Spleen (tissue), 11 donors: ENCODE results near the gene FAM171A1. TPM values are rescaled to one million over a fixed set of nuclear protein-coding genes. Genes with fewer than 3 reads are reported as not detected.

Source experiments
- DNase-seq: peaks from one replicate; pipeline ENCODE4 v3.0.0-alpha.2; 2020
- H3K27ac ChIP-seq, 8 donors: fragments of 200-600 bp; sonication (generic) in 7 of 8; 1 replicate in 4 of 8; 2 replicates in 4 of 8; pipeline versions ENCODE4 v1.5.0 to v1.8.0; 2016 to 2021; ENCODE audit warnings: inconsistent platforms in 4 of 8, mild to moderate bottlenecking in 4 of 8, moderate library complexity in 1 of 8
- H3K27me3 ChIP-seq, 7 donors: fragments of 200-600 bp; sonication (generic) in 6 of 7; replicated peaks in 1 of 7; 1 replicate in 4 of 7; 2 replicates in 3 of 7; pipeline versions ENCODE4 v1.5.0 to v1.8.0; 2016 to 2021; ENCODE audit warnings: inconsistent platforms in 3 of 7, mild to moderate bottlenecking in 1 of 7
- H3K36me3 ChIP-seq, 6 donors: fragments of 200-600 bp; sonication (generic) in 5 of 6; 1 replicate in 4 of 6; 2 replicates in 2 of 6; pipeline versions ENCODE4 v1.5.0 to v1.8.0; 2016 to 2021; ENCODE audit warnings: inconsistent platforms in 2 of 6
- H3K4me1 ChIP-seq, 6 donors: fragments of 200-600 bp; sonication (generic) in 5 of 6; 1 replicate in 3 of 6; 2 replicates in 3 of 6; pipeline versions ENCODE4 v1.5.0 to v1.8.0; 2016 to 2021; ENCODE audit warnings: inconsistent platforms in 3 of 6
- H3K4me3 ChIP-seq, 8 donors: fragments of 200-600 bp; sonication (generic) in 7 of 8; 1 replicate in 4 of 8; 2 replicates in 4 of 8; pipeline versions ENCODE4 v1.5.0 to v1.8.0; 2016 to 2021; ENCODE audit warnings: inconsistent platforms in 4 of 8, mild to moderate bottlenecking in 4 of 8, moderate library complexity in 2 of 8
- H3K9me3 ChIP-seq, 8 donors: fragments of 200-600 bp; sonication (generic) in 7 of 8; 1 replicate in 4 of 8; 2 replicates in 4 of 8; pipeline versions ENCODE4 v1.5.0 to v1.8.0; 2016 to 2021; ENCODE audit warnings: inconsistent platforms in 4 of 8
- CTCF ChIP-seq, 11 experiments: fragments of 200-600 bp in 7 of 11; fragments of 450-650 bp in 4 of 11; sonication (generic) in 4 of 11; IDR thresholded peaks in 8 of 11; conservative IDR thresholded peaks in 3 of 11; 1 replicate in 7 of 11; 2 replicates in 4 of 11; pipeline versions ENCODE4 v1.4.0 to v1.8.0; 2016 to 2021; ENCODE audit warnings: antibody characterized with exemption in 11 of 11, inconsistent platforms in 4 of 11, mild to moderate bottlenecking in 1 of 11
- POLR2A ChIP-seq, 3 donors: fragments of 450-650 bp; IDR thresholded peaks; one replicate each; pipeline ENCODE4 v1.5.1; 2017; ENCODE audit warnings: antibody characterized with exemption in 3 of 3, mild to moderate bottlenecking in 1 of 3
- POLR2AphosphoS5 ChIP-seq, 3 donors: sonication (generic); formaldehyde crosslinking; IDR thresholded peaks; one replicate each; pipeline ENCODE4 v1.5.1; 2017; ENCODE audit warnings: antibody characterized with exemption in 3 of 3
- WGBS, 5 donors: extraction: QIAGEN DNeasy Blood & Tissue Kit in 3 of 5; methylation state at CpG; one replicate each; pipeline versions ENCODE4 v1.1.5 to v1.1.7; 2013 to 2018; 5-methylcytosine and 5-hydroxymethylcytosine counted together
- intact Hi-C: fragments of 100-400 bp; cut with DNase I; formaldehyde crosslinking; loops from one replicate; pipeline ENCODE4 v1.15.0; 2023; ENCODE audit warnings: low total_unique reads
- polyA plus RNA-seq, 3 donors: library from polyadenylated mRNA; stranded (reverse); fragments of 200-250 nt; gene quantifications; one replicate each; pipeline ENCODE4 v1.2.1, GENCODE V29; 2013
- total RNA-seq, 7 donors: library from RNA; depleted of rRNA in 3 of 7; stranded (reverse); fragments of >200 nt in 3 of 7; fragmentation: NEBNext Ultra II Directional in 4 of 7; extraction: Animal tissue kit (Norgen Biotek cat#: 25700) in 4 of 7; gene quantifications; one replicate each; pipeline versions ENCODE4 v1.1.0 to v1.2.1, GENCODE V29; 2016 to 2021
- donor health status: healthy with polysubstance abuse.
- donor health status: DM: no; HTN: no; CAD: no; lungs with moderate emphysema.
- donor health status: DM: no; HTN: no; CAD: no.
- donor health status: Bipolar disorder and iron deficiency.
- donor health status: healthy.
- donor health status: DM: no; HTN: no; CAD: no.
- donor health status: DM: yes; HTN: yes; CAD: no.

Gene FAM171A1
- total and polyA plus RNA-seq, 10 donors = 3.5 to 34.0 (median 19.6) TPM

- Histone ChIP-seq H3K4me3 (no peak overlapping the region), H3K27me3 (peaks cover 0 to 21% (median 0%) of the 10 kb centered on the region in 7 donors), H3K4me1 (no peaks in the 10 kb centered on the region), H3K9me3 (no peaks in the 10 kb centered on the region), H3K27ac (no peak overlapping the region), H3K36me3 (no peaks in the 10 kb centered on the region)
- DNase-seq = no peak
- intact Hi-C loops = no loop called here
- TF ChIP-seq POLR2AphosphoS5 (IDR thresholded peaks at IDR 0.05) (no peak), CTCF (IDR thresholded peaks at IDR 0.05 in 8 of 11, conservative IDR thresholded peaks at IDR 0.05 in 3 of 11) (no peak), POLR2A (IDR thresholded peaks at IDR 0.05) (no peak)
- WGBS, 5 donors = 39 to 54% (median 40%) methylated on average over 3 of the region's 3 CpGs
Observed at GRCh38 chr10:15361131-15361530, 10.0 kb downstream of the FAM171A1 start.

GRCh38 chr10:15360566-15360965 lies 10.5 kb downstream of the FAM171A1 start:
- intact Hi-C loops = no loop called here
- no peak for DNase-seq
- Histone ChIP-seq H3K36me3 (no peaks in the 10 kb centered on the region), H3K27me3 (peaks cover 0 to 17% (median 0%) of the 10 kb centered on the region in 7 donors), H3K4me1 (no peaks in the 10 kb centered on the region), H3K27ac (no peak overlapping the region), H3K9me3 (no peaks in the 10 kb centered on the region), H3K4me3 (no peak overlapping the region)
- TF ChIP-seq POLR2AphosphoS5 (IDR thresholded peaks at IDR 0.05) (no peak), CTCF (IDR thresholded peaks at IDR 0.05 in 8 of 11, conservative IDR thresholded peaks at IDR 0.05 in 3 of 11) (no peak)
- 78 to 89% (median 86%) methylated on average over 4 of the region's 4 CpGs for WGBS, 5 donors

- H3K4me3 ChIP-seq = no peak overlapping the region
- no peak for TF ChIP-seq CTCF (IDR thresholded peaks at IDR 0.05 in 8 of 11, conservative IDR thresholded peaks at IDR 0.05 in 3 of 11)
- TF ChIP-seq POLR2A (IDR thresholded peaks at IDR 0.05) = no peak
- TF ChIP-seq POLR2AphosphoS5 (IDR thresholded peaks at IDR 0.05) = no peak
- no peaks in the 10 kb centered on the region for H3K36me3 ChIP-seq
- WGBS, 5 donors = 82 to 91% (median 86%) methylated on average over 8 of the region's 8 CpGs
- peaks cover 0 to 7% (median 1%) of the 10 kb centered on the region in 6 donors for H3K4me1 ChIP-seq
- DNase-seq = no peak
- no peak overlapping the region for H3K27ac ChIP-seq
- intact Hi-C loops = no loop called here
- peaks cover 0 to 5% (median 0%) of the 10 kb centered on the region in 7 donors for H3K27me3 ChIP-seq
- H3K9me3 ChIP-seq = no peaks in the 10 kb centered on the region
Observed at GRCh38 chr10:15353471-15354017, 17.5 kb downstream of the FAM171A1 start.

GRCh38 chr10:15352836-15353235 lies 18.3 kb downstream of the FAM171A1 start:
- peaks cover 0 to 5% (median 0%) of the 10 kb centered on the region in 7 donors for H3K27me3 ChIP-seq
- TF ChIP-seq POLR2A (IDR thresholded peaks at IDR 0.05) = no peak
- no peak for TF ChIP-seq CTCF (IDR thresholded peaks at IDR 0.05 in 8 of 11, conservative IDR thresholded peaks at IDR 0.05 in 3 of 11)
- TF ChIP-seq POLR2AphosphoS5 (IDR thresholded peaks at IDR 0.05) = no peak
- H3K27ac ChIP-seq = no peak overlapping the region
- H3K4me1 ChIP-seq = peaks cover 0 to 9% (median 1%) of the 10 kb centered on the region in 6 donors
- intact Hi-C loops = no loop called here
- H3K36me3 ChIP-seq = no peaks in the 10 kb centered on the region
- H3K9me3 ChIP-seq = no peaks in the 10 kb centered on the region
- H3K4me3 ChIP-seq = no peak overlapping the region
- DNase-seq = no peak
- 93 to 97% (median 95%) methylated on average over 7 of the region's 7 CpGs for WGBS, 5 donors
